LNCaP clone FGC (cell line): ENCODE results near the gene OR10G3.

Experiments
- DNase-seq: peaks from one replicate; pipeline ENCODE4 v3.0.0-alpha.2; 2011; ENCODE audit warnings: low read depth
- H3K4me3 ChIP-seq: 2 replicates; pipeline ENCODE4 v1.5.1; 2011; ENCODE audit warnings: mild to moderate bottlenecking, low read depth, low read length, control low read depth
- TF ChIP-seq, protein P1 (sequence below): IDR thresholded peaks from 2 replicates; pipeline ENCODE4 v1.5.1; 2012; ENCODE audit warnings: mild to moderate bottlenecking; ENCODE audit not compliant: control insufficient read depth, insufficient read depth; ENCODE audit errors: extremely low read depth

OR10G3 gene

DNA sequence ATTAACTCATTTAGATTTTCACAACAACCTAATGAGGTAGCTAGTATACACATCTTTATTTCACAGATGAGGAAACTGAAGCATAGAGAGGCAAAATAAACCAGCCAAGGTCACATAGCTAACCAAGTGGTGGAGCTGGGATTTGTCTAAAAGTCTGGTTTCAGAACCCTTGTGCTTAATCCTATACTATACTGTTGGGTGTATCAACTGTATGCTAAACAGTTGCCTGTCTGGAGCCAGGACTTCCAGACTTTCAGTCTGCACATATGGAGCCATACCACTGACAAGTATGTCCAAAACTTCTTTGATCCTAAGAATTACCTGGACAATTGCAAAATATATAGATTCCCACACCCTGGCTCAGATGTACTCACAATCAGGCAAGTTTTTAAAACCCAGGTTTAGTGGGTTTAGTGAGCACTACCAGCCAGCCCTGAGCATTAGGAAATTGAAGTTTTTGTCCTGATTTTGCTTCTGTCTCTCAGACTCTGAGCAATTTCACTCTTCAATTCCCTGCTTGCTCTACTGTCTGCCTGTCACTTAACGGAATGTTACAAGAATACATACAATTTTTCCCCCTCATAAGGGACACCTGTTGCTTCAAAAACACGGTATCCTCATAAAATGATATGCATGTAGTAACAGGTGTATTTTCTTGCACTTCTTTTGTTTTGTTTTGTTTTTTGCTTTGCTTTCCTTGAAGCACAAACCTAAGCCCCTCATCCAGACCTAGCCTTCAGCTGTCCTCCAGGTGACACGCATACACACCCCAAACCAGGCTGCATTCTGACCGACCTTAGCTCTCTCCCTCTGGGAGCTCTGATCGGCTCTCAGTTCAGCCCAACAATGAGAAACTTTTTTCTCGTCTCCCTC, 44.1 kb downstream of the OR10G3 start:
- TF ChIP-seq, protein P1, sequence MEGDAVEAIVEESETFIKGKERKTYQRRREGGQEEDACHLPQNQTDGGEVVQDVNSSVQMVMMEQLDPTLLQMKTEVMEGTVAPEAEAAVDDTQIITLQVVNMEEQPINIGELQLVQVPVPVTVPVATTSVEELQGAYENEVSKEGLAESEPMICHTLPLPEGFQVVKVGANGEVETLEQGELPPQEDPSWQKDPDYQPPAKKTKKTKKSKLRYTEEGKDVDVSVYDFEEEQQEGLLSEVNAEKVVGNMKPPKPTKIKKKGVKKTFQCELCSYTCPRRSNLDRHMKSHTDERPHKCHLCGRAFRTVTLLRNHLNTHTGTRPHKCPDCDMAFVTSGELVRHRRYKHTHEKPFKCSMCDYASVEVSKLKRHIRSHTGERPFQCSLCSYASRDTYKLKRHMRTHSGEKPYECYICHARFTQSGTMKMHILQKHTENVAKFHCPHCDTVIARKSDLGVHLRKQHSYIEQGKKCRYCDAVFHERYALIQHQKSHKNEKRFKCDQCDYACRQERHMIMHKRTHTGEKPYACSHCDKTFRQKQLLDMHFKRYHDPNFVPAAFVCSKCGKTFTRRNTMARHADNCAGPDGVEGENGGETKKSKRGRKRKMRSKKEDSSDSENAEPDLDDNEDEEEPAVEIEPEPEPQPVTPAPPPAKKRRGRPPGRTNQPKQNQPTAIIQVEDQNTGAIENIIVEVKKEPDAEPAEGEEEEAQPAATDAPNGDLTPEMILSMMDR: no peak
- H3K4me3 ChIP-seq: no peak overlapping the region

DNA sequence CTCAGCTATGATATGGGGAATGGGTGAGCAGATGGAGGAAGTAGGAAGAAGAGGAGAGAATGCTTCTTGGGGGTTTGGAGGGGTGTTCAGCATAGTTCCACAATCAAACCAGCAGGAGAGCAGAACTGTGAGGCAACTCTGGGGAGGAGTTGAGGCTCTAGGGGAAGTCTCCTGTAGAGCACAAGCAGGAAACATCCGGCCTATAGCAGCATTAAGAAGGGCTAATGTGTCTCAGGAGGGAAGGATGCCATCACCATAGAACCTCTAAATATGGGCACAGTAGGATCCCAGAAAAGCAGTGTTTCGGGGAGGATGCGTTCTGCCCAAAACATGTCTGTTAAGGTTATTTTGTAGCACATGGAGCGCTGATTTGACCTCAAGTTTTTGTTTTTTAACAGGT, 45.3 kb downstream of the OR10G3 start:
- TF ChIP-seq, protein P1: no peak
- no peak for DNase-seq
- no peak overlapping the region for H3K4me3 ChIP-seq

More for the DNA sequence above, 44.1 kb downstream of the OR10G3 start:
- no peak for DNase-seq

DNA sequence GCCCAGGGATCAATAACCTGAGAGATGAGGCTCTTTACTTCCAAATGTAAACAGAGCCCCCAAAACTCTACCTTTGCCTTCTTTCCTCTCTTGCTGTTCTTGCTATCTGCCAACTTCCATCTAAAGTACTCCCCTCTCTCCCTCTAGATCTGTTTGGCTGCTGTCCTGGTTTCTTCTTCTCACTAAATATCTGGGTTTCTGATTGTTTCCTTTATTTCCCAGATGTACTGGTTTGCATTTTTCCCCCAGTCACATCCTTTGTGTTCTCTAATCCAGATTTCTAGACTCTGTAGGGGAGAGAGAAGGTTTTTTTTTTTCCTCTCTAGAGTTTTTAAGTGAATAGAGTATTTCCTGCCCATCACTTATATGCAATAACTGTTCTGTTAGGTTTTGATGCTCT, 46.6 kb downstream of the OR10G3 start:
- TF ChIP-seq, protein P1: no peak
- no peak for DNase-seq
- H3K4me3 ChIP-seq: no peak overlapping the region

DNA sequence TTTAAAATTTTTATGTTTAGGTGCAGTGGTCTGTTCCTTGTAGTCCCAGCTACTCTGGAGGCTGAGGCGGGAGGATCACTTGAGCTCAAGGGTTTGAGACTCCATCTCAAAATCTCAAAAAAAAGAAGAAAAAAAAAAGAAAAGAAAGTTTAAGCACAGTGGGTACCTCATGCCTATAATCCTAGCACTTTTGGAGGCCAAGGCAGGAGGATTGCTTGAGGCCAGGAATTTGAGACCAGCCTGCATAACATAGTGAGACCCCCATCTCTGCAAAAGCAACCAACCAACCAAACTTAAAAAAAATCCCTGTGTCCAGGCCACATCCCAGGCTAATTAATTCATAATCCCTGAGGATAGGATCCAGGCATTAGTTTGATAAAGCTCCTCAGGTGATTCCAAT, 50.4 kb downstream of the OR10G3 start:
- TF ChIP-seq, protein P1: no peak
- no peak for DNase-seq
- no peak overlapping the region for H3K4me3 ChIP-seq

DNA sequence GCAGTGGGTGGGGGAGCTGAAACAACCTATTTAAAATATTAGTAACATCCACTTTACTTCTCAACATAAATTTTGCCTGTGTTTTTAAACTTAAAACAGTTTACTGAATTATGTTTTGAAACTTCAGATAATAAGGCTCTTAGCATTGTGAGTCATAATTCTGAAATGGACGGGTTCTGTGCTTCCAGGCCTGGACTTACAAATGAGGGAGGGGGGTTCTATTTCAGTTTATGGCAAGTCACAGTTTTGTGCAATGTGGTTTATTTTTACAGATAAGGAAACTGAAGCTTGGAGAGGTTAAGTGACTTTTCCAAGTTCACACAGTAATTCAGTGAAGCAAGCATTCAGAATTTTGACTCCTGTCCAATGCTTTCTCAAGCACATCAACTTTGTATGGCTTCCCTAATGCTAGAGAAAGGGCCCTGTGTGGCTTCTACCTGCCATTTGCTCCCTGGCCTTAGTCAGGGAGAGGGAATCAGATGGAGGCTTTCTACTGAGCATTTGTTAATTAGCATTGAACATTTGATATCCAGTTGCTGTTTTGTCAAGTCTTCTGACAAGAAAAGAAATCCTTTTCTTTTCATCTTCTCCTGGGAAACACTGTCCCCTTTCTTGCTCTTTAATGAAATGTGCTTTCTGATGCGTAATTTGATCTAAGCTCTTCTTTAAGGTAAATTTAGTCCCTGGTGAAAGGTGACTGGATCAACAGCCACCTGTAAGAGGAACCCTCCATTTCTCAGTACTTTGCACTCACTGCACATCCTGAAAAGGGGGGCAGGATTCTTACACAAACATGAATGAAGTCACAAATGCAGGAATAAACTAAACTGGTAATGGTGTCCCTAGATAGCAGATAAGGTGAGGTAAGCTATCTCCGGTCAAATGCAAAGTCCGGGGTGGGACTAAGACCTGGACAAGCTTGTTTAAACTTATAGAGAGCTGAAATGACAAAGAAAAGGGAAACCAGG, 51.2 kb downstream of the OR10G3 start:
- DNase-seq: no peak
- TF ChIP-seq, protein P1: no peak
- H3K4me3 ChIP-seq: no peak overlapping the region

DNA sequence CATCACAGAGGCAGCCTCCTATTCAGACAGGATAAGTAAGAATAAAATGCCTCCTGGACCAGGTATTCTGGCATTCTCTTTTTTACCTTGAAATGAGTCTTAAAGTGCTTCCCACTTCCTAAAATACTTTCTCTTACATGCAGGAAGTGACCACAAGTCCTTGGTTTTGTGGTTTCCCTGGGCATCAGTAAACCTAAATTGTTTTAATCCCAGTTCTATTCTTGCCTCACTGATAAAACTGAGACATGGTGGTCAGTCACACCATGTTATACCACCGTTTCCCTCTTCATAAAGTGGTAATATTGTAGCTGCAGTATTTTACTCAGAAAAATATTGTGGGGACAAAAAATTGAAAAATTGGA, 52.6 kb downstream of the OR10G3 start:
- TF ChIP-seq, protein P1: no peak
- no peak overlapping the region for H3K4me3 ChIP-seq
- no peak for DNase-seq
